IMR-90 (cell line): ENCODE measurements around the gene CD1C. TPM values are rescaled to one million over a fixed set of nuclear protein-coding genes. Genes with fewer than 3 reads are reported as not detected.

Source experiments
- ATAC-seq: fragments of 200-7000 bp; cut with Tn5 transposase; 2 replicates; pipeline ENCODE4 v1.9.1; 2020; ENCODE audit warnings: low read depth, mild to moderate bottlenecking, moderate library complexity
- BruUV-seq: library from RNA; stranded (reverse); fragments of 400-500 nt; replicated peaks from 2 replicates; lab custom pipeline; 2021; lab: Mats Ljungman, UMichigan
- CTCF ChIA-PET: fragments of 300-600 bp; formaldehyde crosslinking; extraction: SDS; loops from one replicate; lab custom pipeline; 2021; ENCODE audit warnings: antibody characterized with exemption; lab: Yijun Ruan, JAX
- POLR2A ChIA-PET: fragments of 300-600 bp; sonication (Branson Sonifier 250); formaldehyde crosslinking; loops from one replicate; lab custom pipeline; 2022; ENCODE audit warnings: antibody characterized with exemption; ENCODE audit not compliant: unreplicated experiment; lab: Charles Lee
- DNase-seq: peaks from one replicate; pipeline ENCODE4 v3.0.0; 2013
- H2AFZ ChIP-seq: replicated peaks from 2 replicates; pipeline ENCODE3; 2013; ENCODE audit warnings: low read length, mild to moderate bottlenecking; ENCODE audit not compliant: poor library complexity
- H2AK5ac ChIP-seq: 2 replicates; pipeline ENCODE4 v1.6.1; 2013; ENCODE audit warnings: low read depth, low read length, inconsistent platforms
- H2AK9ac ChIP-seq: replicated peaks from 2 replicates; pipeline ENCODE3; 2013; ENCODE audit warnings: mild to moderate bottlenecking, low read depth, low read length, moderate library complexity; ENCODE audit not compliant: poor library complexity
- H2BK120ac ChIP-seq: 2 replicates; pipeline ENCODE4 v1.6.1; 2013; ENCODE audit warnings: low read depth, low read length, inconsistent platforms
- H2BK15ac ChIP-seq: 3 replicates; pipeline ENCODE4 v1.6.1; 2013; ENCODE audit warnings: low read depth, low read length, inconsistent platforms
- H2BK20ac ChIP-seq: 2 replicates; pipeline ENCODE4 v1.6.1; 2013; ENCODE audit warnings: low read depth, mild to moderate bottlenecking, inconsistent platforms, low read length, moderate library complexity
- H2BK5ac ChIP-seq: 2 replicates; pipeline ENCODE4 v1.6.1; 2013; ENCODE audit warnings: mild to moderate bottlenecking, low read depth, low read length, inconsistent platforms; ENCODE audit not compliant: poor library complexity, severe bottlenecking
- H3K14ac ChIP-seq: replicated peaks from 2 replicates; pipeline ENCODE4 v1.6.1; 2013; ENCODE audit warnings: low read depth, low read length, inconsistent platforms
- H3K18ac ChIP-seq: 2 replicates; pipeline ENCODE4 v1.6.1; 2013; ENCODE audit warnings: low read depth, low read length, control low read depth
- H3K23ac ChIP-seq: 2 replicates; pipeline ENCODE4 v1.6.1; 2013; ENCODE audit warnings: low read depth, low read length, inconsistent platforms
- H3K27ac ChIP-seq: 2 replicates; pipeline ENCODE4 v1.5.1; 2013; ENCODE audit warnings: mild to moderate bottlenecking, control low read depth, low read length; ENCODE audit not compliant: insufficient read depth
- H3K27me3 ChIP-seq: 2 replicates; pipeline ENCODE4 v1.6.1; 2013; ENCODE audit warnings: low read length; ENCODE audit not compliant: control insufficient read depth, insufficient read depth
- H3K36me3 ChIP-seq: 2 replicates; pipeline ENCODE4 v1.6.1; 2013; ENCODE audit warnings: low read length, mixed read lengths; ENCODE audit not compliant: control insufficient read depth, insufficient read depth
- H3K4ac ChIP-seq: 2 replicates; pipeline ENCODE4 v1.6.1; 2013; ENCODE audit warnings: low read depth, low read length, inconsistent platforms
- H3K4me1 ChIP-seq: 2 replicates; pipeline ENCODE4 v1.6.1; 2013; ENCODE audit warnings: low read length, mixed read lengths; ENCODE audit not compliant: control insufficient read depth, insufficient read depth
- H3K4me2 ChIP-seq: 2 replicates; pipeline ENCODE4 v1.6.1; 2013; ENCODE audit warnings: low read depth, mild to moderate bottlenecking, control low read depth, low read length, moderate library complexity
- H3K4me3 ChIP-seq: 2 replicates; pipeline ENCODE4 v1.5.1; 2013; ENCODE audit warnings: low read depth, mild to moderate bottlenecking, control low read depth, low read length, moderate library complexity; ENCODE audit not compliant: insufficient read depth
- H3K56ac ChIP-seq: 2 replicates; pipeline ENCODE4 v1.6.1; 2013; ENCODE audit warnings: low read length, inconsistent platforms; ENCODE audit not compliant: insufficient read depth; ENCODE audit errors: extremely low read depth
- H3K79me1 ChIP-seq, 2 experiments: 2 replicates each; pipeline ENCODE4 v1.6.1; 2013; ENCODE audit warnings: low read length in 2 of 2, inconsistent platforms in 1 of 2, low read depth in 1 of 2
- H3K9ac ChIP-seq: 2 replicates; pipeline ENCODE4 v1.6.1; 2013; ENCODE audit warnings: low read depth, low read length, control low read depth
- H3K9me1 ChIP-seq: 2 replicates; pipeline ENCODE4 v1.6.1; 2013; ENCODE audit warnings: low read length, inconsistent platforms; ENCODE audit not compliant: insufficient read depth
- H3K9me3 ChIP-seq: 2 replicates; pipeline ENCODE4 v1.6.1; 2013; ENCODE audit warnings: low read length; ENCODE audit not compliant: control insufficient read depth, insufficient read depth
- H4K20me1 ChIP-seq: 2 replicates; pipeline ENCODE4 v1.6.1; 2013; ENCODE audit warnings: low read length, inconsistent platforms; ENCODE audit not compliant: insufficient read depth
- H4K5ac ChIP-seq: 2 replicates; pipeline ENCODE4 v1.6.1; 2013; ENCODE audit warnings: mild to moderate bottlenecking, low read depth, low read length, control low read depth
- H4K8ac ChIP-seq, 2 experiments: 2 replicates each; pipeline ENCODE4 v1.6.1; 2013; ENCODE audit warnings: low read depth in 2 of 2, low read length in 2 of 2, control low read depth in 1 of 2, inconsistent platforms in 1 of 2
- H4K91ac ChIP-seq: 2 replicates; pipeline ENCODE4 v1.6.1; 2013; ENCODE audit warnings: low read depth, low read length, inconsistent platforms; ENCODE audit not compliant: insufficient read depth
- CEBPB ChIP-seq: IDR thresholded peaks from 2 replicates; pipeline ENCODE4 v1.6.1; 2012; ENCODE audit warnings: low read depth, low read length, improper control_type of control experiment
- CHD1 ChIP-seq: IDR thresholded peaks from 2 replicates; pipeline ENCODE4 v1.6.1; 2012; ENCODE audit warnings: low read depth, low read length, improper control_type of control experiment
- FOS ChIP-seq: fragments of 150-350 bp; IDR thresholded peaks from 2 replicates; pipeline ENCODE4 v1.6.1; 2016; ENCODE audit warnings: low read depth, low read length
- MXI1 ChIP-seq: IDR thresholded peaks from 2 replicates; pipeline ENCODE4 v1.6.1; 2012; ENCODE audit warnings: low read depth, mild to moderate bottlenecking, low read length, moderate library complexity, borderline replicate concordance
- POLR2A ChIP-seq: IDR thresholded peaks from 2 replicates; pipeline ENCODE4 v1.6.1; 2012; ENCODE audit warnings: mild to moderate bottlenecking, low read depth, low read length
- RFX5 ChIP-seq: IDR thresholded peaks from 2 replicates; pipeline ENCODE4 v1.8.0; 2012; ENCODE audit warnings: low read depth, mild to moderate bottlenecking, low read length, moderate library complexity
- SMC3 ChIP-seq: fragments of 150-350 bp; IDR thresholded peaks from 2 replicates; pipeline ENCODE4 v1.6.1; 2016; ENCODE audit warnings: low read depth, mild to moderate bottlenecking, antibody characterized with exemption, low read length, moderate library complexity
- WGBS, 2 experiments: methylation state at CpG; one replicate each; pipeline versions ENCODE4 v1.1.5 to v1.1.7; 2013; ENCODE audit warnings: missing lambda C conversion rate in 2 of 2; ENCODE audit not compliant: insufficient read length in 1 of 2; ENCODE audit errors: extremely low coverage in 2 of 2; 5-methylcytosine and 5-hydroxymethylcytosine counted together
- dilution Hi-C: fragments of 300-500 bp; cut with HindIII; formaldehyde crosslinking; loops from one replicate; pipeline ENCODE4 v1.14.3; 2018; ENCODE audit warnings: low sequenced_read_pairs; ENCODE audit not compliant: unreplicated experiment
- in situ Hi-C: fragments of 300-500 bp; cut with MboI; formaldehyde crosslinking; loops from 3 replicates; pipeline ENCODE4 v1.14.3; 2019; ENCODE audit warnings: low sequenced_read_pairs, inconsistent platforms, mixed read lengths
- intact Hi-C: fragments of 100-400 bp; cut with micrococcal nuclease; formaldehyde crosslinking; loops from 2 replicates; pipeline ENCODE4 v1.10.0; 2022
- polyA plus RNA-seq, 3 experiments: library from polyadenylated mRNA; depleted of rRNA; stranded (reverse); fragments of >200 nt; gene quantifications; 2 replicates each; pipeline ENCODE4 v1.2.3, GENCODE V29; 2012; ENCODE audit warnings: low replicate concordance in 1 of 3
- total RNA-seq: library from RNA; depleted of rRNA; stranded (reverse); fragments of >200 nt; gene quantifications from 2 replicates; pipeline ENCODE4 v1.2.3, GENCODE V29; 2012
- TF ChIP-seq, protein P1 (sequence below): fragments of 150-350 bp; IDR thresholded peaks from 2 replicates; pipeline ENCODE4 v1.6.1; 2016; ENCODE audit warnings: low read depth, mild to moderate bottlenecking, low read length, moderate library complexity, borderline replicate concordance
- TF ChIP-seq, protein P2 (sequence below): fragments of 150-350 bp; IDR thresholded peaks from 2 replicates; pipeline ENCODE4 v1.6.1; 2017; ENCODE audit warnings: mild to moderate bottlenecking, antibody characterized with exemption, low read length, low read depth
- TF ChIP-seq, protein P3 (sequence below): conservative IDR thresholded peaks from 2 replicates; pipeline ENCODE4 v1.5.1; 2012; ENCODE audit warnings: mild to moderate bottlenecking, low read depth, low read length, improper control_type of control experiment

The CD1C gene
- total and polyA plus RNA-seq, 2 of the 4 experiments (the other 2 are of a cell fraction): not detected

DNA sequence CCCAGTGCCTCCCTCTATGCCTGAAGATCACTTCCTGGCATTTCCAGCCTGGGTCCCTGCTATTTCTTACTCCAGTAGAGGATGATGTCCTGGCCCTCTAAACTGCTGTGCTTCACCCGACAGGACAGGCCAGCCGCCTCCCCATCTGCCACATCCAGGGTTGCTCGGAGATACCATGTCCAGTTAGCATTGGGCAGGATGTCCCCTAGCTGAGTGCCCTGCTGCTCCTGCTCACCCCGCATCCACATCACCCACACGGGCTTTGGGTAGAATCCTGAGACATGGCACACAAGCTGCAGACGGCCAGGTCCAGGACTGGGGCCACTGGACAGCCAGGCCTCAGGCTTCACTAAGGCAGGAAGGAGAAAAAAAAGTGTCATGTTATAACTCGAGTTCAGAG, 39.6 kb downstream of the CD1C start:
- ATAC-seq (no peak), DNase-seq (no peak)
- WGBS, 2 experiments: 58% methylated on average over 2 of the region's 7 CpGs; no CpG with 5 or more reads in 1 of the 2 experiments
- no peak overlapping the region for H2BK15ac ChIP-seq
- no peaks in the 10 kb centered on the region for H3K4me1 ChIP-seq
- H2AK9ac ChIP-seq: no peak overlapping the region
- no peak overlapping the region for H3K27ac ChIP-seq
- TF ChIP-seq FOS (no peak), MXI1 (no peak), RFX5 (no peak), SMC3 (no peak), POLR2A (no peak), CHD1 (no peak), CEBPB (no peak)
- TF ChIP-seq, protein P1, sequence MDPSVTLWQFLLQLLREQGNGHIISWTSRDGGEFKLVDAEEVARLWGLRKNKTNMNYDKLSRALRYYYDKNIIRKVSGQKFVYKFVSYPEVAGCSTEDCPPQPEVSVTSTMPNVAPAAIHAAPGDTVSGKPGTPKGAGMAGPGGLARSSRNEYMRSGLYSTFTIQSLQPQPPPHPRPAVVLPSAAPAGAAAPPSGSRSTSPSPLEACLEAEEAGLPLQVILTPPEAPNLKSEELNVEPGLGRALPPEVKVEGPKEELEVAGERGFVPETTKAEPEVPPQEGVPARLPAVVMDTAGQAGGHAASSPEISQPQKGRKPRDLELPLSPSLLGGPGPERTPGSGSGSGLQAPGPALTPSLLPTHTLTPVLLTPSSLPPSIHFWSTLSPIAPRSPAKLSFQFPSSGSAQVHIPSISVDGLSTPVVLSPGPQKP: no peak
- TF ChIP-seq, protein P2, sequence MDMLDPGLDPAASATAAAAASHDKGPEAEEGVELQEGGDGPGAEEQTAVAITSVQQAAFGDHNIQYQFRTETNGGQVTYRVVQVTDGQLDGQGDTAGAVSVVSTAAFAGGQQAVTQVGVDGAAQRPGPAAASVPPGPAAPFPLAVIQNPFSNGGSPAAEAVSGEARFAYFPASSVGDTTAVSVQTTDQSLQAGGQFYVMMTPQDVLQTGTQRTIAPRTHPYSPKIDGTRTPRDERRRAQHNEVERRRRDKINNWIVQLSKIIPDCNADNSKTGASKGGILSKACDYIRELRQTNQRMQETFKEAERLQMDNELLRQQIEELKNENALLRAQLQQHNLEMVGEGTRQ: no peak
- TF ChIP-seq, protein P3, sequence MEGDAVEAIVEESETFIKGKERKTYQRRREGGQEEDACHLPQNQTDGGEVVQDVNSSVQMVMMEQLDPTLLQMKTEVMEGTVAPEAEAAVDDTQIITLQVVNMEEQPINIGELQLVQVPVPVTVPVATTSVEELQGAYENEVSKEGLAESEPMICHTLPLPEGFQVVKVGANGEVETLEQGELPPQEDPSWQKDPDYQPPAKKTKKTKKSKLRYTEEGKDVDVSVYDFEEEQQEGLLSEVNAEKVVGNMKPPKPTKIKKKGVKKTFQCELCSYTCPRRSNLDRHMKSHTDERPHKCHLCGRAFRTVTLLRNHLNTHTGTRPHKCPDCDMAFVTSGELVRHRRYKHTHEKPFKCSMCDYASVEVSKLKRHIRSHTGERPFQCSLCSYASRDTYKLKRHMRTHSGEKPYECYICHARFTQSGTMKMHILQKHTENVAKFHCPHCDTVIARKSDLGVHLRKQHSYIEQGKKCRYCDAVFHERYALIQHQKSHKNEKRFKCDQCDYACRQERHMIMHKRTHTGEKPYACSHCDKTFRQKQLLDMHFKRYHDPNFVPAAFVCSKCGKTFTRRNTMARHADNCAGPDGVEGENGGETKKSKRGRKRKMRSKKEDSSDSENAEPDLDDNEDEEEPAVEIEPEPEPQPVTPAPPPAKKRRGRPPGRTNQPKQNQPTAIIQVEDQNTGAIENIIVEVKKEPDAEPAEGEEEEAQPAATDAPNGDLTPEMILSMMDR: no peak
- dilution Hi-C loops: no loop called here
- in situ Hi-C loops: no loop called here
- ChIA-PET POLR2A (no interaction called here), CTCF (no interaction called here)
- H3K9ac ChIP-seq: no peak overlapping the region
- H2BK20ac ChIP-seq: no peak overlapping the region
- no peak overlapping the region for H4K8ac ChIP-seq
- no peak overlapping the region for H3K56ac ChIP-seq
- H3K36me3 ChIP-seq: no peaks in the 10 kb centered on the region
- no peak overlapping the region for H2BK120ac ChIP-seq
- H2AFZ ChIP-seq: no peak overlapping the region
- no peak overlapping the region for H3K4ac ChIP-seq
- no peaks in the 10 kb centered on the region for H3K79me1 ChIP-seq
- no peak overlapping the region for H2BK5ac ChIP-seq
- no peak overlapping the region for H3K23ac ChIP-seq
- H3K9me1 ChIP-seq: no peaks in the 10 kb centered on the region
- H4K5ac ChIP-seq: no peak overlapping the region
- no peaks in the 10 kb centered on the region for H4K20me1 ChIP-seq
- no TSS peak for BruUV-seq
- H3K18ac ChIP-seq: no peak overlapping the region
- no peak overlapping the region for H3K4me3 ChIP-seq
- H4K91ac ChIP-seq: no peak overlapping the region
- intact Hi-C loops: no loop called here
- no peak overlapping the region for H2AK5ac ChIP-seq
- no peaks in the 10 kb centered on the region for H3K27me3 ChIP-seq
- no peak overlapping the region for H3K14ac ChIP-seq
- H3K9me3 ChIP-seq: peaks cover 3% of the 10 kb centered on the region; the same call in 1 of the 2 replicates
- no peak overlapping the region for H3K4me2 ChIP-seq
